HFF-Myc (cell line): Measurements from ENCODE around the gene CLEC9A.

Experiments
- DNase-seq: peaks from one replicate; pipeline ENCODE4 v3.0.0-alpha.2; 2011; ENCODE audit warnings: low read depth; ENCODE audit errors: extremely low read depth
- H3K4me3 ChIP-seq: replicated peaks from 2 replicates; pipeline ENCODE4 v1.5.1; 2011; ENCODE audit warnings: low read depth, mild to moderate bottlenecking, control low read depth, low read length
- CTCF ChIP-seq: IDR thresholded peaks from 2 replicates; pipeline ENCODE4 v1.5.1; 2012; ENCODE audit warnings: mild to moderate bottlenecking, low read depth, low read length, control low read depth; ENCODE audit errors: missing control alignments

The CLEC9A gene

GRCh38 chr12:10052193-10052913, 21.9 kb downstream of the CLEC9A start:
- no peak for DNase-seq
- TF ChIP-seq CTCF, result no peak
- no peak overlapping the region for H3K4me3 ChIP-seq

GRCh38 chr12:10058387-10058786, 27.9 kb downstream of the CLEC9A start:
- no peak for TF ChIP-seq CTCF
- no peak for DNase-seq
- no peak overlapping the region for H3K4me3 ChIP-seq

GRCh38 chr12:10065241-10065640, 34.8 kb downstream of the CLEC9A start:
- no peak overlapping the region for H3K4me3 ChIP-seq
- no peak for DNase-seq
- TF ChIP-seq CTCF, result no peak

- no peak overlapping the region for H3K4me3 ChIP-seq
- no peak for DNase-seq
- TF ChIP-seq CTCF, result no peak
Measured at GRCh38 chr12:10067264-10067663, 36.8 kb downstream of the CLEC9A start.

- H3K4me3 ChIP-seq, result no peak overlapping the region
- no peak for TF ChIP-seq CTCF
- DNase-seq, result no peak
Measured at GRCh38 chr12:10067942-10068341, 37.5 kb downstream of the CLEC9A start.

GRCh38 chr12:10068644-10069043, 38.2 kb downstream of the CLEC9A start:
- H3K4me3 ChIP-seq, result no peak overlapping the region
- DNase-seq, result no peak
- TF ChIP-seq CTCF, result no peak

- H3K4me3 ChIP-seq, result no peak overlapping the region
- no peak for TF ChIP-seq CTCF
- peak; percentile 57 for DNase-seq
Measured at GRCh38 chr12:10069099-10069498, 38.6 kb downstream of the CLEC9A start.
